K562 (cell line): Measurements from ENCODE around the gene ARL5C. TPM values are rescaled to one million over a fixed set of nuclear protein-coding genes. Genes with fewer than 3 reads are reported as not detected.

Experiments
- BRD9 ChIP-seq: fragments of 450-650 bp; IDR thresholded peaks from 2 replicates; pipeline ENCODE4 v1.6.1; 2018; ENCODE audit warnings: low read depth; ENCODE audit not compliant: partially characterized antibody
- ESRRB ChIP-seq: fragments of 250-450 bp; sonication (Bioruptor Pico); IDR thresholded peaks from 2 replicates; pipeline ENCODE4 v1.5.0; 2020; ENCODE audit warnings: mild to moderate bottlenecking, moderate library complexity, borderline replicate concordance
- GATAD2B ChIP-seq: fragments of 450-650 bp; IDR thresholded peaks from 2 replicates; pipeline ENCODE4 v1.6.1; 2017; ENCODE audit warnings: mild to moderate bottlenecking, borderline replicate concordance
- HNRNPH1 ChIP-seq: fragments of 200-400 bp; formaldehyde crosslinking; optimal IDR thresholded peaks from 2 replicates; pipeline ENCODE3; 2017; ENCODE audit warnings: low read depth, mild to moderate bottlenecking, low read length, moderate library complexity
- HOXB6 ChIP-seq: fragments of 250-450 bp; sonication (Bioruptor Pico); IDR thresholded peaks from 2 replicates; pipeline ENCODE4 v1.5.1; 2022; ENCODE audit warnings: mild to moderate bottlenecking, borderline replicate concordance
- MLLT1 ChIP-seq, 2 experiments: fragments of 450-650 bp; IDR thresholded peaks; 2 replicates each; pipeline ENCODE4 v1.6.1; 2016
- MNT ChIP-seq, 2 experiments: fragments of 450-650 bp; conservative IDR thresholded peaks; 2 replicates each; pipeline ENCODE4 v1.6.1; 2017; ENCODE audit warnings: mild to moderate bottlenecking in 2 of 2, moderate library complexity in 2 of 2
- POLR2B ChIP-seq: fragments of 450-650 bp; IDR thresholded peaks from 2 replicates; pipeline ENCODE4 v1.6.1; 2018; ENCODE audit warnings: low read depth; ENCODE audit not compliant: partially characterized antibody
- PPARD ChIP-seq: fragments of 250-450 bp; sonication (Bioruptor Pico); IDR thresholded peaks from 2 replicates; pipeline ENCODE4 v1.8.0; 2022; ENCODE audit warnings: inconsistent platforms, mild to moderate bottlenecking, moderate library complexity
- PTRF ChIP-seq: fragments of 450-650 bp; IDR thresholded peaks from 2 replicates; pipeline ENCODE4 v1.6.1; 2016; ENCODE audit warnings: mild to moderate bottlenecking, missing genetic modification characterization, missing compliant biosample characterization
- TBP ChIP-seq: optimal IDR thresholded peaks from 2 replicates; pipeline ENCODE3; 2011; ENCODE audit warnings: low read depth, low read length, improper control_type of control experiment
- TEAD4 ChIP-seq, 2 experiments: sonication (generic) in 1 of 2; formaldehyde crosslinking in 1 of 2; IDR thresholded peaks; 2 replicates each; pipeline versions ENCODE4 v1.6.1 to v1.8.0; 2012 to 2022; ENCODE audit warnings: borderline replicate concordance in 1 of 2, inconsistent platforms in 1 of 2, low read length in 1 of 2, mild to moderate bottlenecking in 1 of 2, missing genetic modification reagents in 1 of 2
- THRAP3 ChIP-seq: fragments of 450-650 bp; IDR thresholded peaks from 2 replicates; pipeline ENCODE4 v1.6.1; 2016; ENCODE audit warnings: mild to moderate bottlenecking, inconsistent platforms, borderline replicate concordance
- UBTF ChIP-seq, 2 experiments: IDR thresholded peaks; 2 replicates each; pipeline ENCODE4 v1.6.1; 2012; ENCODE audit warnings: improper control_type of control experiment in 2 of 2, low read depth in 2 of 2, low read length in 2 of 2, borderline replicate concordance in 1 of 2
- ZBTB2 ChIP-seq: fragments of 450-650 bp; IDR thresholded peaks from 2 replicates; pipeline ENCODE4 v1.6.1; 2016; ENCODE audit warnings: antibody characterized with exemption
- ZNF639 ChIP-seq, 2 experiments: fragments of 200-800 bp in 1 of 2; sonication (Bioruptor generic) in 1 of 2; sonication (generic) in 1 of 2; formaldehyde crosslinking in 1 of 2; IDR thresholded peaks in 1 of 2; conservative IDR thresholded peaks in 1 of 2; 2 replicates each; pipeline versions ENCODE4 v1.5.0 to v1.6.1; 2016 to 2020; ENCODE audit warnings: missing compliant biosample characterization in 1 of 2, missing genetic modification characterization in 1 of 2, missing genetic modification reagents in 1 of 2
- ZNF644 ChIP-seq: fragments of 200-800 bp; sonication (Bioruptor generic); IDR thresholded peaks from 2 replicates; pipeline ENCODE4 v1.6.1; 2016; ENCODE audit warnings: low read depth, missing genetic modification characterization, missing compliant biosample characterization
- ZNF75A ChIP-seq: fragments of 450-650 bp; formaldehyde crosslinking; IDR thresholded peaks from 2 replicates; pipeline ENCODE4 v1.4.0; 2020; ENCODE audit warnings: mild to moderate bottlenecking
- polyA plus RNA-seq, 8 experiments: library from polyadenylated mRNA; depleted of rRNA in 4 of 8; stranded (reverse) in 5 of 8; unstranded in 3 of 8; fragments of >200 nt; fragmentation: Nextera tagmentation in 2 of 8; fragmentation: Illumina TruSeq in 1 of 8; extraction: Ambion mirVana in 2 of 8; extraction: Trizol in 1 of 8; gene quantifications; 2 replicates each; pipeline versions ENCODE4 v1.2.1 to v1.2.3, GENCODE V29; 2011 to 2014; ENCODE audit warnings: inconsistent platforms in 1 of 8, missing spikeins in 1 of 8
- total RNA-seq, 7 experiments: library from RNA; depleted of rRNA in 6 of 7; stranded (reverse); fragments of >200 nt in 6 of 7; fragmentation: Illumina TruSeq in 2 of 7; extraction: Trizol in 2 of 7; gene quantifications; 2 replicates each; pipeline versions ENCODE4 v1.2.1 to v1.2.3, GENCODE V29; 2011 to 2021; ENCODE audit warnings: low replicate concordance in 1 of 7

The ARL5C gene
- total and polyA plus RNA-seq, 9 of the 15 experiments (the other 6 are each of a cell fraction or from before 2014, with no cell fraction given): not detected

GRCh38 chr17:39197380-39198185 lies 31.6 kb upstream of the ARL5C start, which contains the start of gene CACNB1 (continued):
- TF ChIP-seq ZNF644: no peak
- no peak for TF ChIP-seq PTRF (tag)
- TF ChIP-seq BRD9: no peak
- no peak for TF ChIP-seq HOXB6 (CRISPR knock-in tag)
- TF ChIP-seq GATAD2B: no peak
- TF ChIP-seq UBTF (IDR thresholded peaks at IDR 0.05; ENCODE audit: borderline replicate concordance in 1 of 2, low read depth in 2 of 2, low read length in 2 of 2): peak; percentile 90 to 97; a peak in 3 of 4 replicates
- no peak for TF ChIP-seq PPARD (CRISPR knock-in tag)
- TF ChIP-seq TEAD4 (IDR thresholded peaks at IDR 0.05; ENCODE audit: low read length): no peak
- no peak for TF ChIP-seq TEAD4 (CRISPR knock-in tag; IDR thresholded peaks at IDR 0.05; ENCODE audit: borderline replicate concordance)
- TF ChIP-seq MLLT1 (IDR thresholded peaks at IDR 0.05): no peak
- TF ChIP-seq ZNF75A (CRISPR knock-in tag): no peak
- 0 out of 4 replicates have a peak, but pooled peaks of 1 of the 2 experiments have one; percentile 23 for TF ChIP-seq MNT (conservative IDR thresholded peaks at IDR 0.05)
- TF ChIP-seq HNRNPH1: no peak
- TF ChIP-seq ZNF639 (CRISPR knock-in tag; conservative IDR thresholded peaks at IDR 0.05 in 1 of 2, IDR thresholded peaks at IDR 0.05 in 1 of 2): no peak
- TF ChIP-seq ZBTB2: no peak
- TF ChIP-seq POLR2B: peak; percentile 24
- TF ChIP-seq TBP: peak; percentile 31
- no peak for TF ChIP-seq ESRRB
- no peak for TF ChIP-seq THRAP3
